ENCODE measurements around the gene KLK1.
"Not testable (repeated sequence)": the region's sequence is repeated elsewhere in the genome, so short reads cannot be mapped to it uniquely, and the experiment has no call there.

Gene KLK1

DNA sequence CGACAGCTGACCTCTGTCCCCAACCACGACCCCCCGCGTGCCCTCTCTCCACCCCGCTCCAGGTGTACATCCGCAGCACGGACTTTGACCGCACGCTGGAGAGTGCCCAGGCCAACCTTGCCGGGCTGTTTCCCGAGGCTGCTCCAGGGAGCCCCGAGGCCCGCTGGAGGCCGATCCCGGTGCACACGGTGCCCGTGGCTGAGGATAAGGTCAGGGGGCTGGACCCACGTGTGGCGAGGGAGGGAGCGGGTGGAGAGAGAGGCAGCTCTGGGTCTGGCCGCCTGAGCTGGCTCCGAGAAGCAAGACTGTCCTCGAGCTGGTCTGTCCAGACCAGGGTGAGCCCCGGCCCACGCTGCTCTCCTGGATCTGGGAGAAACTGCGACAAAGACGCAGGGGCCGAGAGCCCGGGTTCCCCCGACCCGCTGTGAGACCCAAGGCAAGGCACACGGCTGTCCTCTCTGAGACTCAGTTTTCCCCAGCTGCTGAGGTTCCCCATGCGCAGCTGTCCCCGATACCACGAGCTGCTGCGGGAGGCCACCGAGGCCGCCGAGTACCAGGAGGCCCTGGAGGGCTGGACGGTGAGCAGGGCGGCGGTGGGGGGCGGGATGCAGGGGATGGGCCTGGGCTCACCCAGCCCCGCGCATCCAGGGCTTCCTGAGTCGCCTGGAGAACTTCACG is 31.9 kb downstream of the KLK1 start:
- no peak for DNase-seq

DNA sequence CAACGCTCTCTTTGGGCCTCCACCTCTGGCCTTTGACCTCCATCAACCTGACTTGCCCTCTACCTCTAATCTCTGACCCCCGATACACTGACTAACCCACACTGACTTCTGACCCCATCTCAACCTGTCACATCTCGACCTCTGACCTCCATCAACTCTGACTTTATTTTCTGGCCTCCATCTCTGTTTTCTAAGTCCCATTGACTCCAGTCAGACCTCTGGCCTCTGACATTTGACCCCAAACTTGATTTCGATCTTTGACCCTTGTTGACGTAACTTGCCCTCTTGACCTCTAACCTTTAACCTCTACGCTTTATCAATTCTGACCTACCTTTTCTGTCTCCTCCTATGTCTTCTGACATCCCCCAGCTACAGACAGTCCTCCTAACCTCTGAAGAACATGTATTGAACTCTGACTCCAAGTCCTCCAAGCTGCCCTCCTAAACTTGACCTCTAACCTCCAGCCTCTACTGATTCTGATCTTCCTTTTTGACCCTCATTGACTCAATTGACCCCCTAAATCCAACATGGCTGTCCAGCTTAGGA is 32.6 kb downstream of the KLK1 start:
- DNase-seq, result no peak

DNA sequence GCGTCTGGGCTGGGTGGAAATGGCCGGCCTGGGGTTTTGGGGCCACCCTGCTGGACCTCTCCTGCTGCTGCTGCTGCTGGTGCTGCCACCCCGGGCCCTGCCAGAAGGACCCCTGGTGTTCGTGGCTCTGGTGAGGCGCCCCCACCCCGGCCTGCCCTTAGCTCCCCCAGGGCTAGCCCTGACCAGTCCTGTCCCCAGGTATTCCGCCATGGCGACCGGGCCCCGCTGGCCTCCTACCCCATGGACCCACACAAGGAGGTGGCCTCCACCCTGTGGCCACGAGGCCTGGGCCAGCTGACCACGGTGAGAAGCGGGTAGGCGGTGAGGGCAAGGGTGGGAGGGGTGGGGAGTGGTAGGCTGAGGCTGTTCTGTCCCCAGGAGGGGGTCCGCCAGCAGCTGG is 33.2 kb downstream of the KLK1 start, which contains the start of gene ACP4:
ACP4 (plus strand) TSS at position 20 of the 400 bp plus-strand sequence; CDS start at position 20, 0 bp downstream.
- DNase-seq, result no peak

DNA sequence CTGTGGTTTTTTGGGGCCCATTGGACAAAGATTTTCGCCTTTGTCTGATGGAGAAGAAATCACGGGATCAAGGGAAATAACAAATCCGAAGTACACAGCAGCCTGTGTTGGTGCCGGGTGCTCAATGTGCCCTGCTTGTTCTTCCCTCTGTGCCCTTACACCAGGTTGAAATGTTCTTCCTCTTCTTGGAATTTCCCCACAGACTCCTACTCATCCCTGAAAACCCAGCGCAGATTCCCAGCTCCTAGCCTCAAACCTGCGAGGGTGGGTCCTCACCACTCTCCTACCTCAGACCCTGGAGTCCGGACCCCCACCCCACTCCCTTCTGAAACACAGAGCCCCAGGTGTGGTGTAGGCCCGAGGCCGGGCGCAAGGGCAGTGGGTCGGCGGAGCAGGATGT is 38.3 kb downstream of the KLK1 start:
- no peak for DNase-seq

DNA sequence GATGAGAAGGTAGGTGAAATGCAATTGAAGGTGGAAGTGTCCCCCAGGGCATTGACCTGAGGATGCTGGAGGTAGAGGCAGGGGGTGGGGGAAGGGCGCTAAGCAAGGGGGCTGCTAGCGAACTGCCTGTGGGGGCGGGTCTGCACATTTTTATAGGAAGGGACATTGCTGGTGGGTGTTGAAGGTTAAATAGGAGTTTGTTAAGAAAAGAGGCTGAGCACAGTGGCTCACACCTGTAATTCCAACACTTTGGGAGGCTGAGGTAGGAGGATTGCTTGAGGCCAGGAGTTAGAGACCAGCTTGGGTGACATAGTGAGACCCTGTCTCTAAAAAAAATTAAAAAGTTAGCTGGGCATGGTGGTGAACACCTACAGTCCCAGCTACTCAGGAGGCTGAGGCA is 38.9 kb downstream of the KLK1 start:
- DNase-seq, result no peak

DNA sequence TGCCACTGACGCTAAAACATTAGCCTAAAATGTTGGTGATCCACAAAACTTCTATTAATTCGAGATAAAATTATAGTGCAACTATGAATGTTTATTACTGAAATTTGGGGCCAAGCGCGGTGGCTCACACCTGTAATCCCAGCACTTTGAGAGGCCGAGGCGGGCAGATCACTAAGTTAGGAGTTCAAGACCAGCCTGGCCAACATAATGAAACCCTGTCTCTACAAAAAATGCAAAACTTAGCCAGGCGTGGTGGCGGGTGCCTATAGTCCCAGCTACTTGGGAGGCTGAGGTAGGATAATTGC is 39.8 kb downstream of the KLK1 start:
- not testable (repeated sequence) for DNase-seq

DNA sequence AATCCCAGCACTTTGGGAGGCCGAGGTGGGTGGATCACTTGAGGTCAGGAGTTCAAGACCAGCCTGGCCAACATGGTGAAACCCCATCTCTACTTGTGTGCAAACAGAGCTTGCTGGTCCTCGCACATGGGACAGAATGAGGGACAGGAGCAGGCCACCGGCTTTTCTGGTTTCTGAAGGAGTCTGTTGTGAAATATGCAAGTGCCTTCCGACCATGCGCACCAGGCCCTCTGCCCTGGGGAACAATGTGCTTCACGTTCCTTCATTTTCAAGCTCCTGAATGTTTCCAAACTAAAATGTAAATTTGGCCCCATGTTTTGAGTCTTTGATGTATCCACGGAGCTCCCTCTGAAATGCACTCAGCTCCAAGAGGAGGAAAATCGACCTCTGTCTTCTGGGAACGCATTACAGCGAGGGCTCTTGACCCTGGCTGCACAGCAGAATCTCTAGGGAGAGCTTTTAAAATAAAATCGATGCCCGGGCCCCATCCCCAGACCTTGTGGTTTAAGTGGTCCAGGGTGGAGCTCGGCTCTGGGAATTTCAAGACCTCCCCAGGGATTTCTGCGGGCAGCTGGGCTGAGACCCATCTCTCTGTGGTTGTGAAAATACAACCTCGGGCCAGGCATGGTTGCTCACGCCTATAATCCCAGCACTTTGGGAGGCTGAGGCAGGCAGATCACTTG is 42.7 kb downstream of the KLK1 start:
- no peak for DNase-seq

DNA sequence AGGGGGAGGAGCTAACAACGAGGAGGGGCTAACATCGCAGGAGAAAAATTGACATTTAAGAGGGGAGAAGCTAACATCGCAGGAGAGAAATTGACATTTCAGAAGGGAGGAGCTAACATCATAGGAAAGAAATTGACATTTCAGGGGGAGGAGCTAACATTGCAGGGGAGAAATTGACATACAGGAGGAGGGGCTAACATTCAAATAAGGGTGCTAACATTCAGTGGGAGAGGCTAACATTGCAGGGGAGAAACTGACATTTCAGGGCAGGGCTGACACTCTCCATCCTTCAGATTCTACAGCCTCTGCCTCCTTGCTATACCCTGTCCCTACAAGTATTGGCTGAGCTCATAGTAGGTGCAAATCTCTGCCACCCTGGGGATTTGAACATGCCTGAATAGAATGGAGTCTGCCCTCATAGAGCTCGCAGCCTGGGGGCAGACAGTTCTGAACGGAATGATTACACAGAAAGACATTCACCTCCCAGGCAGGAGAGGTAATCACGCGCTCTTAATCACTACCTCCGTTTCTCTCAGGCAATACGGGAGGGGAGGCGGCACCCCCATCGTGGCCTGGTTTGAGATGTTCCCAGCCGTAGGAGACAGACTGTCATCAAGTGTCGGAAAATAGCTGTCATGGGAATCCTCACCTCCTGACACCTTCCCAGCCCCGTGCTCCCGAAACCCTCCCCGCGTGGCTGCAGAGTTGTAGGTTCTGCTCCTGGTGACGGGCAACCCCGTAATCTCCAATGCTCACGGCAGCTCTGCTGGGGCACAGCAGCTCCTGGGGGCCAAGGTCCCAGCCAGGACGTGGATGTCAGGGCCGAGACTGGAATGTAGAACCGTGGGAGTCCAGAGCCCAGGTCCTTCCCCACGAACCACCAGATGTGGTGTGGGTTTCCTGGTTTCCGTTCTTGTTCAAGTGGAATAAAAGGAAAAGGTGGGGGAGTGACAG is 43.8 kb downstream of the KLK1 start:
- DNase-seq, result no peak

DNA sequence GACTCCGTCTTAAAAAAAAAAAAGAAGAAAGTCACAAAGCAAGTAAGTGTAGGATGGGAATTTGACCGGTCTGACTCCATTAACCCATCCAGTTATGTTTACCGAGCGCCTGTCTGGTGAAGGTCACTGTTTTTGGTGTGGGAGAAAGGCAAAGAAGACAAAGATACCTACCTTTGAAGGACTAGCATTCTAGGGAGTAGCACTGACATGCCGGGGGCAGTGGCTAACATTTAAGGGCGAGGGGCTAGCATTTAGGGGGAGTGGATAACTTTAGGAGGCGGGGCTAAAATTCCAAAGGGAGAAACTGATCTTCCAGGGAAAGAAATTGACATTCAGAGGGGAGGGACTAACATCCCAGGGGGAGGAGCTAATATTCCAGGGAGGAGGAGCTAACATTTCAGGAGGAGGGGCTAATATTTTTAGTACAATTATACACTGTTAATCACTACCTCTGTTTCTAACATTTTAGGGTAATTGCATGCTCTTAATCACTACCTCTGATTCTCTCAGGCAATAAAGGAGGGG is 44.6 kb downstream of the KLK1 start:
- DNase-seq, result no peak

DNA sequence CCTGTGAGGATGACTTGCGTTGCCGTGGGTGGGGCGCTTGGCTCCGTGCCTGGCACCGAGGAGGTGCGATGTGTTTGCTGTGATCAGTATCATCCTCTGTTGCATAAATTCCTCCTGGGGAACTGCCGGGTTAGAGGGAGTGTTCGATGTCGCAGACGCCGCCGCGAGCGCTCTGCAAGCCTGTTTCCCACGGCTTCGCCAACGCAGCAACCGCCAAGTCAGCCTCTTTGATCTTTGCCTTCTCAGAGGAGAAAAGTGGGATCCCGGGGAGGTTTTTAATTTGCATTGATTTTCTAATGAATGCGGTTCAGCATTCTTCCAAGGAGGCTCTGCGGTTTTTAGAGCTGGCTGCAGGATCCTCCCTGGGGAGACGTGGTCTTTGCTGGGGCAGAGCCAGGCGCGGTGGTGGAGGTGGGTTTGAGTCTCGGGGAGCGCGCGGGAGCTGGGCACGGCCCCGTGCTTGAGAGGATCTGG is 45.7 kb downstream of the KLK1 start:
- no peak for DNase-seq

DNA sequence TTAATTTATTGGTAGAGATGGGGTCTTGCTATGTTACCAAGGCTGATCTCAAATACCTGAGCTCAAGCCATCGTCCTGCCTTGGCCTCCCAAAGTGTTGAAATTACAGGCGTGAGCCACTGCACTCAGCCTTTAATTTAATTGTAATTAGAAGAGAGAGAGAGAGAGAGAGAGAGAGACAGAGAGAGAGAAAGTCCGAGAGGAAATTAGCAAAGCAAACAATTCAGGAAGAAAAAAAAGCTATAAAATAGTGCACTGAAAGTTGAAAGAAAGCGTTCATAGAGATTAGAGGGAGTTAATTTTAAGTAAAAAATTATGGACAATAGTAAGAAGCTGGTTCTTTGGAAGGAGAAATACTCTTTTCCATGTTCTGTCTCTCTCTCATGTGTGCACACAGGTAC is 46.3 kb downstream of the KLK1 start:
- no peak for DNase-seq

DNA sequence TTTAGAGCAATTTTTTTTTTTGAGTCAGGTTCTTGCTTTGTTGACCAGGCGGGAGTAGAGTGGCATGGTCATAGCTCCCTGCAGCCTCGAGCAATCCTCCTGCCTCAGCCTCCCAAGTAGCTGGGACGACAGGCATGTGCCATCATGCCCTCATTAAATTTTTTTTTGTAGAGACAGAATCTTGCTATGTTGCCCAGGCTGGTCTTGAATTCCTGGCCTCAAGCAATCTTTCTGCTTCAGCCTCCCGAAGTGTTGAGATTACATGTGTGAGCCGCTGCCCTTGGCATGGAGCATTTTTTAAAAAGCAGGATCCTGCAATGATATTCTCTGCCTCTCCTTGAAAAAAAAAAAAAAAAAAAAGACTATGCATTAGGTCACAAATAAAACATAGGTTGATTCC is 47.5 kb downstream of the KLK1 start:
- no peak for DNase-seq

DNA sequence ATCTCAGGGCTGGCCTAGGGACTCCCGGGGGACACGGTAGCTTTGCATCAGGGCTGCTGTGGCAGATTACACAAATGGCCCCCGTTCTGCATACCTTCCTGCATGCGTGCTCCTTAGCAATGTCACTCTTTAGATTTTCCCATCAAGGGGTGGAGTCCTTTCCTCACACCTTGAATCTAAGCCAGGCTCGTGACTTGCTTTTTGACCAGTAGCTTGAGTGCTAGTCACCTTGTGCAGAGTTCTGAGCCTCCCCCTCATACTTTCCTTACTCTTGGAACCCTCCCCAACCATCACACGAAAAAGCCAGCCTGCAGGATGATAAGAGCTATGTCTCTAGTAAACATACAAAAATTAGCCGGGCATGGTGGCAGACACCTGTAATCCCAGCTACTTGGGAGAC is 50.1 kb downstream of the KLK1 start:
- DNase-seq, result not testable (repeated sequence)

DNA sequence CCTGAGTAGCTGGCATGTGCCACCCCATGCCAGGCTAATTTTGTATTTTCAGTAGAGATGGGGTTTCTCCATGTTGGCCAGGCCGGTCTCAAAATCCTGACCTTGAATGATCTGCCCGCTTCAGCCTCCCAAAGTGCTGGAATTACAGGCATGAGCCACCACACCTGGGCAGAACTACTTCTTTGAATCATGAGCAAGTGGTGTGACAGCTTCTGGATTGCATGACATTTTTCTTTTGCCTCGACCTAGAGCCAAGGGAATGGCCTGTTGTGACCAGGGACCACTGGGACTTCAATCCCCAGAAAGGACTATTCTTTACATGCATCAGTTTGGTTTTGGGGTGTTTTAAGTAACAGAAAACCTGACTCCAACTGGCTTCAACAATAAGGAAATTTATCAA is 50.7 kb downstream of the KLK1 start:
- not testable (repeated sequence) for DNase-seq

DNA sequence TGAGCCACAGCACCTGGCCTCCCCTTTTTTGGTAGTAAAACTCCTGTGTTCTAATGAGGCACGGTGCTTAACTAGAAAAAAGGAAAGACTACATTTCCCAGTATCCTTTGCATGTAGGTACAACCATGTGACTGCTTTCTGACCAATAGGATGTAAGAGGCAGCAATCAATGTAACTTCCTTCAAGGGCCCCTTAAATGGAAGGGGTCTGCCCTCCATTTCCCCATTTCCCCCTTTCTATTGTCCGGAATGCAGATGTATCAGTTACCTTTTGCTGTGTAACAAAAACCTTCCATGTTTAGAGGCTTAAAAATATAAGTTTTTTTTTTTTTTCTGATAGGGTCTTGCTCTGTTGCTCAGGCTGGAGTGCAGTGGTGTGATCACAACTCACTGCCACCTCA is 51.1 kb downstream of the KLK1 start:
- DNase-seq, result no peak

DNA sequence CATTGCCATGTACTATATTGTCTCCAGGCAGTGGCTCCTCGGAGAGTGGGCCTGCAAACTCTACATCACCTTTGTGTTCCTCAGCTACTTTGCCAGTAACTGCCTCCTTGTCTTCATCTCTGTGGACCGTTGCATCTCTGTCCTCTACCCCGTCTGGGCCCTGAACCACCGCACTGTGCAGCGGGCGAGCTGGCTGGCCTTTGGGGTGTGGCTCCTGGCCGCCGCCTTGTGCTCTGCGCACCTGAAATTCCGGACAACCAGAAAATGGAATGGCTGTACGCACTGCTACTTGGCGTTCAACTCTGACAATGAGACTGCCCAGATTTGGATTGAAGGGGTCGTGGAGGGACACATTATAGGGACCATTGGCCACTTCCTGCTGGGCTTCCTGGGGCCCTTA is 52.7 kb downstream of the KLK1 start:
- no peak for DNase-seq

DNA sequence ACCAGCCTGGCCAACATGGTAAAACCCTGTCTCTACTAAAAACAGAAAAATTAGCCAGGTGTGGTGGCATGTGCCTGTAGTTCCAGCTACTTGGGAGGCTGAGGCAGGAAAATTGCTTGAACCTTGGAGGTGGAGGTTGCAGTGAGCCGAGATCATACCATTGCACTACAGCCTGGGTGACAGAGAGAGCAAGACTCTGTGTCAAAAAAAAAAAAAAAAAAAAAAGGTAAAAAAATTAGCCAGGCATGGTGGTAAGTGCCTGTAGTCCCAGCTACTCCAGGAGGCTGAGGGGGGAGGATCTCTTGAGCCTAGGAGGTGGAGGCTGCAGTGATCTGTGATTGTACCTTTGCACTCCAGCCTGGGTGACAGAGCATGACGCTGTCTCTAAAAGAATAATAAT is 53.4 kb downstream of the KLK1 start, which contains the start of gene GPR32:
GPR32 (plus strand) TSS at position 301 of the 400 bp plus-strand sequence. CDS start 137 bp downstream, outside the sequence.
- DNase-seq, result not testable (repeated sequence)
